Astrocyte (in vitro differentiated cells and primary cell): ENCODE results near the gene UVRAG. TPM values are rescaled to one million over a fixed set of nuclear protein-coding genes. Genes with fewer than 3 reads are reported as not detected.
"Not testable (repeated sequence)": the region's sequence is repeated elsewhere in the genome, so short reads cannot be mapped to it uniquely, and the experiment has no call there.

Experiments used
- DNase-seq: peaks from one replicate; pipeline ENCODE4 v3.0.0-alpha.2; 2010; ENCODE audit warnings: low read depth
- FAIRE-seq: peaks from 2 replicates; lab custom pipeline; 2011; peaks lifted over from hg19 to GRCh38; lab: Jason Lieb, UNC
- H2AFZ ChIP-seq: 2 replicates; pipeline ENCODE4 v1.6.0; 2012; ENCODE audit warnings: low read depth, low read length, inconsistent platforms
- H3K27ac ChIP-seq: 2 replicates; pipeline ENCODE4 v1.5.1; 2011; ENCODE audit warnings: low read depth, low read length, inconsistent platforms
- H3K27me3 ChIP-seq: 2 replicates; pipeline ENCODE4 v1.6.0; 2011; ENCODE audit warnings: low read length, inconsistent platforms; ENCODE audit not compliant: insufficient read depth
- H3K36me3 ChIP-seq: 2 replicates; pipeline ENCODE4 v1.5.1; 2011; ENCODE audit warnings: low read length, inconsistent platforms; ENCODE audit not compliant: insufficient read depth
- H3K4me1 ChIP-seq: 2 replicates; pipeline ENCODE4 v1.5.1; 2011; ENCODE audit warnings: low read length, inconsistent platforms; ENCODE audit not compliant: insufficient read depth
- H3K4me2 ChIP-seq: 2 replicates; pipeline ENCODE4 v1.6.0; 2012; ENCODE audit warnings: low read length, inconsistent platforms
- H3K4me3 ChIP-seq: 2 replicates; pipeline ENCODE4 v1.5.1; 2011; ENCODE audit warnings: low read depth, mild to moderate bottlenecking, low read length, inconsistent platforms; ENCODE audit not compliant: insufficient read depth
- H3K79me2 ChIP-seq: 2 replicates; pipeline ENCODE4 v1.6.0; 2012; ENCODE audit warnings: mild to moderate bottlenecking, low read length, inconsistent platforms; ENCODE audit not compliant: insufficient read depth
- H3K9ac ChIP-seq: 2 replicates; pipeline ENCODE4 v1.6.0; 2012; ENCODE audit warnings: mild to moderate bottlenecking, low read length, inconsistent platforms
- H3K9me3 ChIP-seq: 2 replicates; pipeline ENCODE4 v1.5.1; 2012; ENCODE audit warnings: low read depth, mild to moderate bottlenecking, low read length, inconsistent platforms; ENCODE audit not compliant: insufficient read depth
- H4K20me1 ChIP-seq: 2 replicates; pipeline ENCODE4 v1.6.0; 2012; ENCODE audit warnings: low read length, inconsistent platforms; ENCODE audit not compliant: insufficient read depth
- H3K27ac Mint-ChIP-seq: one replicate; pipeline ENCODE4 v1.8.0; 2021; ENCODE audit warnings: mild to moderate bottlenecking, mixed read lengths; ENCODE audit not compliant: unreplicated experiment
- H3K27me3 Mint-ChIP-seq: one replicate; pipeline ENCODE4 v1.8.0; 2021; ENCODE audit warnings: low read depth, mixed read lengths; ENCODE audit not compliant: unreplicated experiment
- H3K36me3 Mint-ChIP-seq: one replicate; pipeline ENCODE4 v1.8.0; 2021; ENCODE audit warnings: low read depth, mixed read lengths; ENCODE audit not compliant: unreplicated experiment
- H3K4me1 Mint-ChIP-seq: one replicate; pipeline ENCODE4 v1.8.0; 2021; ENCODE audit warnings: low read depth, mixed read lengths; ENCODE audit not compliant: unreplicated experiment
- H3K4me3 Mint-ChIP-seq: one replicate; pipeline ENCODE4 v1.8.0; 2021; ENCODE audit warnings: mild to moderate bottlenecking, moderate library complexity, mixed read lengths; ENCODE audit not compliant: unreplicated experiment
- H3K9me3 Mint-ChIP-seq: one replicate; pipeline ENCODE4 v1.8.0; 2021; ENCODE audit warnings: mild to moderate bottlenecking, mixed read lengths; ENCODE audit not compliant: unreplicated experiment
- CTCF ChIP-seq: IDR thresholded peaks from 2 replicates; pipeline ENCODE4 v1.5.1; 2011; ENCODE audit warnings: low read depth, mild to moderate bottlenecking, inconsistent platforms, low read length, moderate library complexity; ENCODE audit not compliant: insufficient read depth
- EZH2 ChIP-seq: IDR thresholded peaks from 2 replicates; pipeline ENCODE4 v1.6.1; 2012; ENCODE audit warnings: mild to moderate bottlenecking, low read length, inconsistent platforms; ENCODE audit not compliant: insufficient read depth
- total RNA-seq: library from RNA; stranded (reverse); gene quantifications from 2 replicates; pipeline ENCODE4 v1.2.1, GENCODE V29; 2021

UVRAG gene
- total RNA-seq, 1 donor from 2014 or later: 15.3 TPM

- no peak overlapping the region for H3K4me2 ChIP-seq
- peaks cover 10% of the 10 kb centered on the region for H3K79me2 ChIP-seq
- no peaks in the 10 kb centered on the region for H3K9me3 Mint-ChIP-seq
- peaks cover 13% of the 10 kb centered on the region for H4K20me1 ChIP-seq
- no peak overlapping the region for H3K4me3 Mint-ChIP-seq
- H3K9ac ChIP-seq: no peak overlapping the region
- no peaks in the 10 kb centered on the region for H3K36me3 ChIP-seq
- H3K27me3 ChIP-seq: no peaks in the 10 kb centered on the region
- no peaks in the 10 kb centered on the region for H3K4me1 ChIP-seq
- H2AFZ ChIP-seq: no peak overlapping the region
- TF ChIP-seq EZH2: no peak
- no peak for TF ChIP-seq CTCF
- no peaks in the 10 kb centered on the region for H3K9me3 ChIP-seq
- no peaks in the 10 kb centered on the region for H3K36me3 Mint-ChIP-seq
- H3K27me3 Mint-ChIP-seq: no peaks in the 10 kb centered on the region
- FAIRE-seq: no peak
- DNase-seq: no peak
- no peak overlapping the region for H3K4me3 ChIP-seq
- no peak overlapping the region for H3K27ac ChIP-seq
- no peak overlapping the region for H3K27ac Mint-ChIP-seq
- peaks cover 11% of the 10 kb centered on the region for H3K4me1 Mint-ChIP-seq
These were observed 37.5 kb downstream of the UVRAG start for GRCh38 chr11:75852406-75853017.

DNA sequence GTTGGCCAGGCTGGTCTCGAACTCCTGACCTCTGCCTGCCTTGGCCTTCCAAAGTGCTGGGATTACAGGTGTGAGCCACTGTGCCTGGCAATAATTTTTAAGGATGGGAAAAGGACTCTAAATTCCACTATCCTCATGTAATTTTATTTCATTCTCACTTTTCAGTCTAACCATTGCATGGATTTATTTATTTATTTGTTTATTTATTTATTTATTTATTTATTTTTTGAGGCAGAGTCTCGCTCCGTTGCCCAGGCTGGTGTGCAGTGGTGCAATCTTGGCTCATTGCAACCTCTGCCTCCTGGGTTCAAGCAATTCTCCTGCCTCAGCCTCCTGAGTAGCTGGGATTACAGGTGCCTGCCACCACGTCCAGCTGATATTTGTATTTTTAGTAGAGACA is 38.6 kb downstream of the UVRAG start:
- H3K36me3 ChIP-seq, H3K27me3 Mint-ChIP-seq, H3K9me3 Mint-ChIP-seq, H2AFZ ChIP-seq, H3K4me1 ChIP-seq, FAIRE-seq, H3K4me3 Mint-ChIP-seq, H3K36me3 Mint-ChIP-seq, H3K4me3 ChIP-seq, H3K9me3 ChIP-seq, H3K9ac ChIP-seq, H3K4me2 ChIP-seq, H4K20me1 ChIP-seq, H3K79me2 ChIP-seq, DNase-seq, H3K27ac ChIP-seq, H3K27ac Mint-ChIP-seq, H3K27me3 ChIP-seq: not testable (repeated sequence)
- peaks cover 14% of the 10 kb centered on the region for H3K4me1 Mint-ChIP-seq

GRCh38 chr11:75853971-75854370 is 39.0 kb downstream of the UVRAG start:
- no peak overlapping the region for H2AFZ ChIP-seq
- DNase-seq (no peak), FAIRE-seq (no peak)
- no peak for TF ChIP-seq EZH2
- TF ChIP-seq CTCF: no peak
- H3K4me3 Mint-ChIP-seq: no peak overlapping the region
- peaks cover 7% of the 10 kb centered on the region for H3K79me2 ChIP-seq
- no peaks in the 10 kb centered on the region for H3K9me3 Mint-ChIP-seq
- H3K36me3 ChIP-seq: no peaks in the 10 kb centered on the region
- H3K4me1 Mint-ChIP-seq: peaks cover 18% of the 10 kb centered on the region
- no peak overlapping the region for H3K4me3 ChIP-seq
- H3K4me1 ChIP-seq: no peaks in the 10 kb centered on the region
- H4K20me1 ChIP-seq: peaks cover 9% of the 10 kb centered on the region
- H3K27ac ChIP-seq: no peak overlapping the region
- H3K36me3 Mint-ChIP-seq: no peaks in the 10 kb centered on the region
- no peaks in the 10 kb centered on the region for H3K27me3 Mint-ChIP-seq
- no peak overlapping the region for H3K9ac ChIP-seq
- no peaks in the 10 kb centered on the region for H3K27me3 ChIP-seq
- H3K4me2 ChIP-seq: no peak overlapping the region
- no peak overlapping the region for H3K27ac Mint-ChIP-seq
- no peaks in the 10 kb centered on the region for H3K9me3 ChIP-seq
